Measurements from ENCODE around the gene GCKR. TPM values are rescaled to one million over a fixed set of nuclear protein-coding genes. Genes with fewer than 3 reads are reported as not detected.

The GCKR gene, protein sequence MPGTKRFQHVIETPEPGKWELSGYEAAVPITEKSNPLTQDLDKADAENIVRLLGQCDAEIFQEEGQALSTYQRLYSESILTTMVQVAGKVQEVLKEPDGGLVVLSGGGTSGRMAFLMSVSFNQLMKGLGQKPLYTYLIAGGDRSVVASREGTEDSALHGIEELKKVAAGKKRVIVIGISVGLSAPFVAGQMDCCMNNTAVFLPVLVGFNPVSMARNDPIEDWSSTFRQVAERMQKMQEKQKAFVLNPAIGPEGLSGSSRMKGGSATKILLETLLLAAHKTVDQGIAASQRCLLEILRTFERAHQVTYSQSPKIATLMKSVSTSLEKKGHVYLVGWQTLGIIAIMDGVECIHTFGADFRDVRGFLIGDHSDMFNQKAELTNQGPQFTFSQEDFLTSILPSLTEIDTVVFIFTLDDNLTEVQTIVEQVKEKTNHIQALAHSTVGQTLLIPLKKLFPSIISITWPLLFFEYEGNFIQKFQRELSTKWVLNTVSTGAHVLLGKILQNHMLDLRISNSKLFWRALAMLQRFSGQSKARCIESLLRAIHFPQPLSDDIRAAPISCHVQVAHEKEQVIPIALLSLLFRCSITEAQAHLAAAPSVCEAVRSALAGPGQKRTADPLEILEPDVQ
- under 1 TPM; 0.22 to 0.40 TPM for total RNA-seq

DNA sequence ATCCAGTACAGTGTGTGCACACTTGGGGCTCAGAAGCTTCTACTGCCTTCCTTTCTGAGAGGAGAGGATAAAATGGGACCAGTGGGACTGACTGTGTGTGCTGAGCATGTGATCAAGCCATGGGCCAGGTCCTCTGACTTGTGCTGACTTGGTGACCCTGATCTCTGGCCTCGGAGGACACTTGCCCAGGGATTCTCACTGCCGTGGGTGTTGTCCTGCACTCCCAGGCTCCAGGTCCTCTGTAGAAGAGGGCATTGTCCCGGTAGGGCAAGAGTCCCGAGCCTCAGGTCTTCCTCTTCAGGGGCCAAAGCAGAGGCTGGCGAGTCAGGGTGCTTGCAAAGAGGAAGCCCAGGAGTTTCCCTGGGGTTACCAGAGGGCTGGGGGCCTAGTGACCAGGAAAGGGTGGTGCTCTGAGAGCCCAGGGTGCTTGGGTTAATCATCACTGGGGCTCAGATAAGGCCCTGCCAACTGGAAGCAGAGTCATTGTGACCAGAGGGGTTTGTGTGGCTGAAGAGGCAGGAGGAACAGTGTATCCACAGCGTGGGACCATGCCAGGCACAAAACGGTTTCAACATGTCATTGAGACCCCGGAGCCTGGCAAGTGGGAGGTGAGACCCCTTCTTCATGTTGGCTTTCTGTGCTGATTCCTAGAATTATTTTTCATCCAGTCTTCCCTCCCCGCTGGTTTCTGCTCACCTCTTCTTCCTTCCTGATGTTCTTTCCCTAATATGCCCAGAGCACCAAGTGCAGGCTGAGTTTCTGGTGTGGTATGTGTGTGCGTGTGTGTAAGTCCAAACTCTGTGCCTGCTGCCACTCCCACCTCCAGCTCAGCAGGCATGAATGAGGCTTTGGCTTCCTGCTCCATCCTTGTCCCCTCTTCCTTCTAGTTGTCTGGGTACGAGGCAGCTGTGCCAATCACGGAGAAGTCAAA, at the start of gene GCKR:
Gene GCKR, plus strand, starts transcription at position 483 of the 931 bp plus-strand sequence. Its CDS starts 66 bp downstream, at position 549.
- intact Hi-C loops (cut with DNase I), result no loop called here
- TF ChIP-seq, protein P1, sequence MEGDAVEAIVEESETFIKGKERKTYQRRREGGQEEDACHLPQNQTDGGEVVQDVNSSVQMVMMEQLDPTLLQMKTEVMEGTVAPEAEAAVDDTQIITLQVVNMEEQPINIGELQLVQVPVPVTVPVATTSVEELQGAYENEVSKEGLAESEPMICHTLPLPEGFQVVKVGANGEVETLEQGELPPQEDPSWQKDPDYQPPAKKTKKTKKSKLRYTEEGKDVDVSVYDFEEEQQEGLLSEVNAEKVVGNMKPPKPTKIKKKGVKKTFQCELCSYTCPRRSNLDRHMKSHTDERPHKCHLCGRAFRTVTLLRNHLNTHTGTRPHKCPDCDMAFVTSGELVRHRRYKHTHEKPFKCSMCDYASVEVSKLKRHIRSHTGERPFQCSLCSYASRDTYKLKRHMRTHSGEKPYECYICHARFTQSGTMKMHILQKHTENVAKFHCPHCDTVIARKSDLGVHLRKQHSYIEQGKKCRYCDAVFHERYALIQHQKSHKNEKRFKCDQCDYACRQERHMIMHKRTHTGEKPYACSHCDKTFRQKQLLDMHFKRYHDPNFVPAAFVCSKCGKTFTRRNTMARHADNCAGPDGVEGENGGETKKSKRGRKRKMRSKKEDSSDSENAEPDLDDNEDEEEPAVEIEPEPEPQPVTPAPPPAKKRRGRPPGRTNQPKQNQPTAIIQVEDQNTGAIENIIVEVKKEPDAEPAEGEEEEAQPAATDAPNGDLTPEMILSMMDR (IDR thresholded peaks at IDR 0.05), result no peak
- DNase-seq, result no peak
- H3K27me3 ChIP-seq, result peaks cover 8% of the 10 kb centered on the region
- no peaks in the 10 kb centered on the region for H3K36me3 ChIP-seq
- H3K4me1 ChIP-seq, result no peaks in the 10 kb centered on the region
- no peak within 1 kb of the TSS for H3K27ac ChIP-seq
- no peak within 1 kb of the TSS for H3K4me3 ChIP-seq
- H3K9me3 ChIP-seq, result no peaks in the 10 kb centered on the region
- no peak within 1 kb of the TSS for H3K9ac ChIP-seq (ENCODE audit: low read depth in 2 of 2, low read length in 2 of 2)

DNA sequence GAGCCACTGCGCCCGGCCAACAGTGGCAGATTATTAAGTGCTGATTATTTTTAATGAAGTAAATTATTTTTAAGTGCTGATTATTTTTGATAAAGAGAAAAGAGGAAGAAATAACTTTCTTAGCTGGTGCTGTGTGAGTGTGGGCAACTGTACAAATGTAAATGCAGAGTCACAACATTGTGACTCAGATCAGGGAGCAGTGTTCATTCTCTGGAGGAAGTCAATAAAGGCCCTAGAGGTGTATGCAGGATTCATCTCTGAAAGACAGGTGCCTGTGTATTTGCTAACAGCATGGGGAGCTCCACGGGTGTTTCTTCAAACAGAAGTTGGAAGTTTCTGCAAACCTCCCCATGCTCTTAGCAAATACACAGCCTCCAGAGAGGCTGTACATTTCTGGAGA, 48.3 kb upstream of the GCKR start:
- Histone ChIP-seq H3K9ac (ENCODE audit: low read depth in 2 of 2, low read length in 2 of 2) (no peak overlapping the region), H3K4me3 (no peak overlapping the region), H3K27me3 (no peaks in the 10 kb centered on the region), H3K27ac (no peak overlapping the region), H3K4me1 (no peaks in the 10 kb centered on the region), H3K36me3 (no peaks in the 10 kb centered on the region), H3K9me3 (no peaks in the 10 kb centered on the region)
- TF ChIP-seq, protein P1 (IDR thresholded peaks at IDR 0.05), result no peak
- no peak for DNase-seq
- intact Hi-C loops (cut with DNase I), result no loop called here

DNA sequence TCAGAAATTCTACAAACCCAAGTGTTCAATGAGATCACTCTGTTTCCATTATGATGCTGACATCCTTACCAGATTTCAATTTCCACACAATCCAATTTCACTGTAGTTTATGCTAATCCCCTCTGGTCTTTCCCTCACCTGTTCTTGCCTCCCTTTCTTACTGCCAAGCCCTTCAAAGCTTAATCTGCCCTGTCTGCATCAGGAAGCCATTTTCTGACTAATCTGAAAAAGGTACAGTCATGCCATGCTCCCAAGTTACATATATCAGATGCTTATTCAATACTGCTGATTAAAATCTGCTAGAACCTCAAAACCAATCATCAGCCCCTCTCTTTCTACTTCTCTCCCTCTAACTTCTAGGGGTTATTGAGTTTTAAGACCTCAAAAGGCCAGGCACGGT, 45.5 kb upstream of the GCKR start:
- intact Hi-C loops (cut with DNase I), result no loop called here
- DNase-seq, result no peak
- TF ChIP-seq, protein P1 (IDR thresholded peaks at IDR 0.05), result no peak
- no peak overlapping the region for H3K27ac ChIP-seq
- H3K4me3 ChIP-seq, result no peak overlapping the region
- no peak overlapping the region for H3K9ac ChIP-seq (ENCODE audit: low read depth in 2 of 2, low read length in 2 of 2)
- no peaks in the 10 kb centered on the region for H3K36me3 ChIP-seq
- H3K27me3 ChIP-seq, result no peaks in the 10 kb centered on the region
- H3K4me1 ChIP-seq, result no peaks in the 10 kb centered on the region
- no peaks in the 10 kb centered on the region for H3K9me3 ChIP-seq

DNA sequence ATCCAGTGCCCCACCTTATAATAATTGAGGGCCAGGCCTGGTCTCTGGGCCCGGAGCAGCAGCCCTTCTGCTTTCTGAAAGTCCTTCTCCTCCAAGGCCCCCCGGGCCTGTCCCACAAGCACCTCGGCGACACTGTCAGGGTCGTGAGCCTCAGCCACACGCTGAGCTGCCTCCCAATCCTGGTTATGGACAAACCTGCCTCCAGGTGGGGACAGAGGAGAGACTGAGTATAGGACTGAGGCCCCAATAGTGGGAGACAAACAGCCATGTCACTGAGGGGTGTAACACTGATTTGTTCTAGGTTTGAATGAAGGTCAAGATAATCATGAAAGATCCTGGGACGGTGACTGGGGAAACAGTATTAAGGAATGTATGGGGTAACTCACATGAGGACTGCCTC, 42.7 kb upstream of the GCKR start:
- DNase-seq, result no peak
- H3K36me3 ChIP-seq, result no peaks in the 10 kb centered on the region
- H3K4me1 ChIP-seq, result no peaks in the 10 kb centered on the region
- H3K27ac ChIP-seq, result no peak overlapping the region
- intact Hi-C loops (cut with DNase I), result no loop called here
- no peaks in the 10 kb centered on the region for H3K27me3 ChIP-seq
- no peak overlapping the region for H3K9ac ChIP-seq (ENCODE audit: low read depth in 2 of 2, low read length in 2 of 2)
- no peak overlapping the region for H3K4me3 ChIP-seq
- no peaks in the 10 kb centered on the region for H3K9me3 ChIP-seq
- TF ChIP-seq, protein P1 (IDR thresholded peaks at IDR 0.05), result no peak

DNA sequence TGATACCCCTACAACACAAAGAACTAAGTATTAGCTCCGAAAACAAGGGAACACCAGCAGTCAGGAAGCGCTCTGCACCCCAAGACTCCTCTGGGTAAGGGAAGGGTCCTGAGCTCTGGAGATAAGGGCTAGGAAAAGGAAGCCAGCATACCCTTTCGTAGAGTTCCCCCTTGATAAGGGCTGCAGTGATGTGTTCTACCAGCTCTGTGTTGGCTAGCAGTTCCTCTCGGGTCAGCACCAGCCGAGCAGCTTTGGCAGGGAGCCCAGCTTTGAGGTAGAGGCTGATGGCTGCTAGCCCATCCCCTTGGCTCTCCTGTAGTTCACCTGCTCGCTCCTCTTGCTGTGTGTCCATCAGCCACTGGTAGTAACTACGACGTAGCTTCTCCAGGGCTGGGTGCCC, 35.5 kb upstream of the GCKR start:
- no peak overlapping the region for H3K27ac ChIP-seq
- no peaks in the 10 kb centered on the region for H3K36me3 ChIP-seq
- TF ChIP-seq, protein P1 (IDR thresholded peaks at IDR 0.05), result no peak
- no peaks in the 10 kb centered on the region for H3K9me3 ChIP-seq
- H3K4me3 ChIP-seq, result no peak overlapping the region
- H3K27me3 ChIP-seq, result no peaks in the 10 kb centered on the region
- DNase-seq, result no peak
- intact Hi-C loops (cut with DNase I), result no loop called here
- H3K4me1 ChIP-seq, result no peaks in the 10 kb centered on the region
- H3K9ac ChIP-seq (ENCODE audit: low read depth in 2 of 2, low read length in 2 of 2), result no peak overlapping the region
